ENCODE measurements around the gene FBXW9. TPM values are rescaled to one million over a fixed set of nuclear protein-coding genes. Genes with fewer than 3 reads are reported as not detected.
A peak's percentile ranks its signal among the peaks of the same experiment; 100 is the strongest.
"Not testable (repeated sequence)": the region's sequence is repeated elsewhere in the genome, so short reads cannot be mapped to it uniquely, and the experiment has no call there.

FBXW9 gene
- polyA plus RNA-seq, 3 donors, result 12.0 to 14.3 (median 12.6) TPM

- no peak for DNase-seq (ENCODE audit: low read depth in 3 of 3, low spot score in 2 of 3)
Observed at GRCh38 chr19:12685831-12686230, 10.6 kb downstream of the FBXW9 start.

GRCh38 chr19:12681074-12681987, 15.1 kb downstream of the FBXW9 start, which contains the start of gene DHPS:
DHPS (minus strand) TSS chr19:12681880; CDS start chr19:12681766, 114 bp downstream.
- peak; percentile 95 to 96 (median 95) for DNase-seq (ENCODE audit: low read depth in 3 of 3, low spot score in 2 of 3)

GRCh38 chr19:12680034-12680433, 16.4 kb downstream of the FBXW9 start:
- no peak for DNase-seq (ENCODE audit: low read depth in 3 of 3, low spot score in 2 of 3)

GRCh38 chr19:12678039-12678438, 18.4 kb downstream of the FBXW9 start:
- DNase-seq (ENCODE audit: low read depth in 3 of 3, low spot score in 2 of 3), result not testable (repeated sequence)

GRCh38 chr19:12676928-12677327, 19.5 kb downstream of the FBXW9 start:
- no peak for DNase-seq (ENCODE audit: low read depth in 3 of 3, low spot score in 2 of 3)

GRCh38 chr19:12676384-12676792, 20.0 kb downstream of the FBXW9 start:
- DNase-seq (ENCODE audit: low read depth in 3 of 3, low spot score in 2 of 3), result peak in 1 of 3 donors; percentile 41

- DNase-seq (ENCODE audit: low read depth in 3 of 3, low spot score in 2 of 3), result no peak
Observed at GRCh38 chr19:12675940-12676339, 20.5 kb downstream of the FBXW9 start.

- DNase-seq (ENCODE audit: low read depth in 3 of 3, low spot score in 2 of 3), result no peak
Observed at GRCh38 chr19:12675399-12675798, 21.0 kb downstream of the FBXW9 start.

- DNase-seq (ENCODE audit: low read depth in 3 of 3, low spot score in 2 of 3), result no peak
Observed at GRCh38 chr19:12672744-12673143, 23.7 kb downstream of the FBXW9 start.

GRCh38 chr19:12670159-12670928, 26.1 kb downstream of the FBXW9 start:
- DNase-seq (ENCODE audit: low read depth in 3 of 3, low spot score in 2 of 3), result no peak

GRCh38 chr19:12669270-12670158, 26.9 kb downstream of the FBXW9 start:
- DNase-seq (ENCODE audit: low read depth in 3 of 3, low spot score in 2 of 3), result peak; percentile 79 to 92 (median 81)

- DNase-seq (ENCODE audit: low read depth in 3 of 3, low spot score in 2 of 3), result no peak
Observed at GRCh38 chr19:12668932-12669269, 27.5 kb downstream of the FBXW9 start.

- no peak for DNase-seq (ENCODE audit: low read depth in 3 of 3, low spot score in 2 of 3)
Observed at GRCh38 chr19:12668346-12668745, 28.1 kb downstream of the FBXW9 start.

- no peak for DNase-seq (ENCODE audit: low read depth in 3 of 3, low spot score in 2 of 3)
Observed at GRCh38 chr19:12667731-12668302, 28.6 kb downstream of the FBXW9 start.

GRCh38 chr19:12666265-12667048, 30.0 kb downstream of the FBXW9 start, which contains the start of the genes MAN2B1 and WDR83:
MAN2B1 (minus strand) TSS chr19:12666742; CDS start chr19:12666701, 41 bp downstream.
WDR83 (plus strand) TSS chr19:12666807; CDS start chr19:12669791, 2,984 bp downstream.
- DNase-seq (ENCODE audit: low read depth in 3 of 3, low spot score in 2 of 3), result no peak

GRCh38 chr19:12665671-12666264, 30.7 kb downstream of the FBXW9 start:
- no peak for DNase-seq (ENCODE audit: low read depth in 3 of 3, low spot score in 2 of 3)

- DNase-seq (ENCODE audit: low read depth in 3 of 3, low spot score in 2 of 3), result no peak
Observed at GRCh38 chr19:12665281-12665573, 31.2 kb downstream of the FBXW9 start.

GRCh38 chr19:12664406-12665280, 31.8 kb downstream of the FBXW9 start:
- no peak for DNase-seq (ENCODE audit: low read depth in 3 of 3, low spot score in 2 of 3)

Data from right renal cortex interstitium (tissue), 3 donors.